SH-SY5Y (cell line): ENCODE measurements around the gene ETV6.

ENCODE experiments used
- GATA2 ChIP-seq: IDR thresholded peaks from 2 replicates; pipeline ENCODE4 v1.6.1; 2011; ENCODE audit warnings: mild to moderate bottlenecking, low read depth, low read length
- GATA3 ChIP-seq: IDR thresholded peaks from 2 replicates; pipeline ENCODE4 v1.6.1; 2011; ENCODE audit warnings: low read depth, mild to moderate bottlenecking, low read length, moderate library complexity

DNA sequence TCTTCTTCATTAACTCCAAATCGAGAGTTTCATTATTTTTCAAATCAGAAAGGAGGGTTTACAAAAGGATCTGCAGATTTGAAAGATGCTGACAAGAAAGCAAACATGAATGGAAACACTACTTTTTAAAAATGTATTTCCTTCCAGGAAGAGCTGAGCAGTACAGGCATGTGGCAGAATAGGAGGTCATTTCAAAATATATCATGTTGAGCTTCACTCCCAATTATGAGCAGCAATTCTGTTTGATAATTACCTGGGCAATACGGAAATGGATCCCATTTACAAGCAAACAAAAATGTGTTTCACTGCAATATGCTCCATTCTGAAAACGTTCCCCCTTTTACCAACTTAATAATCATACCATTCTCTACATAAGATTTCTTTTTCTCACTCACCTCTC is 273.6 kb downstream of the ETV6 start:
- TF ChIP-seq GATA2 (no peak), GATA3 (no peak)
